Erythroblast (primary cell): ENCODE measurements around the gene SH2D3C.

Source experiments
- GATA1 ChIP-seq: IDR thresholded peaks from 2 replicates; pipeline ENCODE4 v1.6.1; 2011; ENCODE audit warnings: low read depth, mild to moderate bottlenecking, control low read depth, low read length, moderate library complexity
- POLR2A ChIP-seq: IDR thresholded peaks from 2 replicates; pipeline ENCODE4 v1.6.1; 2011; ENCODE audit warnings: mild to moderate bottlenecking, low read length

DNA sequence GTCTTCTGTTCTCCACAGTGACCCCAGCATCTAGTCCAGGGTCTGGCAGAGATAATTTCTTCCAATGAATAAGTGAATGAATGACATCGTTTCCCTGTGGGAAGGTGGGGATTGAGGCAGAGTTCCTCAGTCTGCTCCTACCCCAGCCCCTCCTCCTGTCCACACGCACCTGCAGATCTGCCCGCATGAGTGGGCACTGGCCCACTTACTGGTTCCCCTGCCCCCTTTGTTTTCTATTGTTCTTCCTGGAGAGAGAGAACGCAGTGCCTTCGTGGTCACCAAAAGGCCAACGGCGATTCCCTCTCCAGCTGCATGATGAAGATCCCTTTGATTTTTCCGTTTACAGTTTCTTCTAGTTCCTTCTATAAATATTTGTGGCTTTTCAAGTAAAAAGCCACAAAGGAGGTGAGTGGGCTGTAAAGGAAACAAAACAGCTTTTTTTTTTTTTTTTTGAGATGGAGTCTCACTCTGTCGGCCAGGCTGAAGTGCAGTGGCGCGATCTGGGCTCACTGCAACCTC is 18.4 kb upstream of the SH2D3C start:
- TF ChIP-seq POLR2A (peak; percentile 8), GATA1 (no peak)
